Vagina (tissue), 2 donors: ENCODE results near the gene CDH4.

ENCODE experiments used
- CTCF ChIP-seq, 3 experiments: fragments of 450-650 bp in 2 of 3; fragments of 200-600 bp in 1 of 3; sonication (generic) in 1 of 3; IDR thresholded peaks; one replicate each; pipeline ENCODE4 v1.5.1; 2017 to 2019; ENCODE audit warnings: antibody characterized with exemption in 3 of 3, mild to moderate bottlenecking in 2 of 3, moderate library complexity in 2 of 3
- POLR2A ChIP-seq, 2 donors: fragments of 450-650 bp; IDR thresholded peaks; one replicate each; pipeline ENCODE4 v1.6.1; 2017; ENCODE audit warnings: antibody characterized with exemption in 2 of 2, mild to moderate bottlenecking in 2 of 2, moderate library complexity in 2 of 2

- no peak for TF ChIP-seq CTCF (IDR thresholded peaks at IDR 0.05)
- no peak for TF ChIP-seq POLR2A (IDR thresholded peaks at IDR 0.05)
These were observed 299.3 kb downstream of the CDH4 start for GRCh38 chr20:61551401-61551800.
